GM19455 (cell line): ENCODE data around the gene PRKD1.
"Not testable (repeated sequence)": the region's sequence is repeated elsewhere in the genome, so short reads cannot be mapped to it uniquely, and the experiment has no call there.

ENCODE experiments used
- ATAC-seq: cut with Tn5 transposase; IDR thresholded peaks from one replicate; pipeline ENCODE4 v1.9.1; 2021; ENCODE audit not compliant: unreplicated experiment

The PRKD1 gene

GRCh38 chr14:29839691-29840090 is 88.0 kb downstream of the PRKD1 start:
- ATAC-seq, result not testable (repeated sequence)

GRCh38 chr14:29838752-29839151 is 88.9 kb downstream of the PRKD1 start:
- no peak for ATAC-seq

GRCh38 chr14:29836395-29836794 is 91.3 kb downstream of the PRKD1 start:
- no peak for ATAC-seq

GRCh38 chr14:29832042-29832441 is 95.6 kb downstream of the PRKD1 start:
- no peak for ATAC-seq

- ATAC-seq, result no peak
Measured at GRCh38 chr14:29829851-29830250, 97.8 kb downstream of the PRKD1 start.

- no peak for ATAC-seq
Measured at GRCh38 chr14:29823816-29824215, 103.8 kb downstream of the PRKD1 start.

- no peak for ATAC-seq
Measured at GRCh38 chr14:29822430-29822709, 105.3 kb downstream of the PRKD1 start.

- ATAC-seq, result no peak
Measured at GRCh38 chr14:29821661-29822429, 105.8 kb downstream of the PRKD1 start.

- ATAC-seq, result no peak
Measured at GRCh38 chr14:29821242-29821641, 106.4 kb downstream of the PRKD1 start.

GRCh38 chr14:29820785-29821184 is 106.9 kb downstream of the PRKD1 start:
- no peak for ATAC-seq

GRCh38 chr14:29817767-29818405 is 109.8 kb downstream of the PRKD1 start:
- no peak for ATAC-seq

- no peak for ATAC-seq
Measured at GRCh38 chr14:29815016-29815674, 112.5 kb downstream of the PRKD1 start.

- no peak for ATAC-seq
Measured at GRCh38 chr14:29814156-29815015, 113.3 kb downstream of the PRKD1 start.

GRCh38 chr14:29810682-29811081 is 117.0 kb downstream of the PRKD1 start:
- ATAC-seq, result no peak

GRCh38 chr14:29810064-29810463 is 117.6 kb downstream of the PRKD1 start:
- ATAC-seq, result no peak

GRCh38 chr14:29806124-29806517 is 121.5 kb downstream of the PRKD1 start:
- ATAC-seq, result no peak

- ATAC-seq, result no peak
Measured at GRCh38 chr14:29805415-29806123, 122.1 kb downstream of the PRKD1 start.

GRCh38 chr14:29804481-29805266 is 123.0 kb downstream of the PRKD1 start:
- ATAC-seq, result no peak

GRCh38 chr14:29803045-29803444 is 124.6 kb downstream of the PRKD1 start:
- ATAC-seq, result no peak

- ATAC-seq, result no peak
Measured at GRCh38 chr14:29802211-29802610, 125.4 kb downstream of the PRKD1 start.
